Neutrophil (primary cell): ENCODE results near the gene SDC1.

ENCODE experiments used
- H3K27ac ChIP-seq: fragments of 200-600 bp; sonication (generic); 2 replicates; pipeline ENCODE4 v1.5.1; 2016; ENCODE audit warnings: mild to moderate bottlenecking, moderate library complexity
- H3K27me3 ChIP-seq: fragments of 200-600 bp; sonication (generic); 2 replicates; pipeline ENCODE4 v1.6.0; 2016; ENCODE audit warnings: mild to moderate bottlenecking
- H3K36me3 ChIP-seq: fragments of 200-600 bp; sonication (generic); 2 replicates; pipeline ENCODE4 v1.5.1; 2017
- H3K4me1 ChIP-seq, 2 experiments: fragments of 200-600 bp in 1 of 2; sonication (generic) in 1 of 2; 1 replicate in 1 of 2; 2 replicates in 1 of 2; pipeline versions ENCODE4 v1.5.1 to v1.6.1; 2013 to 2016; ENCODE audit warnings: low read depth in 1 of 2, low read length in 1 of 2, mild to moderate bottlenecking in 1 of 2, moderate library complexity in 1 of 2; ENCODE audit not compliant: control insufficient read depth in 1 of 2, insufficient read depth in 1 of 2
- H3K4me3 ChIP-seq, 2 experiments: fragments of 200-600 bp in 1 of 2; sonication (generic) in 1 of 2; 1 replicate in 1 of 2; 2 replicates in 1 of 2; pipeline ENCODE4 v1.5.1; 2013 to 2016; ENCODE audit warnings: low read depth in 1 of 2, low read length in 1 of 2, mild to moderate bottlenecking in 1 of 2, moderate library complexity in 1 of 2
- H3K9me3 ChIP-seq: fragments of 200-600 bp; sonication (generic); 2 replicates; pipeline ENCODE4 v1.5.1; 2016
- CTCF ChIP-seq: fragments of 200-600 bp; sonication (generic); IDR thresholded peaks from 2 replicates; pipeline ENCODE4 v1.5.1; 2016; ENCODE audit warnings: antibody characterized with exemption

SDC1 gene

GRCh38 chr2:20164061-20164733 lies 60.7 kb downstream of the SDC1 start:
- Histone ChIP-seq H3K9me3 (no peaks in the 10 kb centered on the region), H3K27ac (no peak overlapping the region), H3K4me3 (no peak overlapping the region), H3K36me3 (no peaks in the 10 kb centered on the region), H3K27me3 (no peaks in the 10 kb centered on the region), H3K4me1 (no peaks in the 10 kb centered on the region)
- TF ChIP-seq CTCF, result no peak

GRCh38 chr2:20159411-20160070 lies 65.4 kb downstream of the SDC1 start:
- H3K9me3 ChIP-seq, result no peaks in the 10 kb centered on the region
- no peak for TF ChIP-seq CTCF

GRCh38 chr2:20157193-20157891 lies 67.6 kb downstream of the SDC1 start:
- H3K4me1 ChIP-seq, result no peaks in the 10 kb centered on the region
- TF ChIP-seq CTCF, result no peak
- peaks cover 13% of the 10 kb centered on the region for H3K27me3 ChIP-seq
- H3K9me3 ChIP-seq, result no peaks in the 10 kb centered on the region
- no peaks in the 10 kb centered on the region for H3K36me3 ChIP-seq
- H3K4me3 ChIP-seq, result no peak overlapping the region
- H3K27ac ChIP-seq, result no peak overlapping the region

More at GRCh38 chr2:20159411-20160070, 65.4 kb downstream of the SDC1 start:
- H3K27ac ChIP-seq, result no peak overlapping the region
- H3K4me3 ChIP-seq, result no peak overlapping the region
- no peaks in the 10 kb centered on the region for H3K4me1 ChIP-seq
- no peaks in the 10 kb centered on the region for H3K36me3 ChIP-seq
- peaks cover 13% of the 10 kb centered on the region for H3K27me3 ChIP-seq

GRCh38 chr2:20156836-20157192 lies 68.1 kb downstream of the SDC1 start:
- Histone ChIP-seq H3K9me3 (no peaks in the 10 kb centered on the region), H3K36me3 (no peaks in the 10 kb centered on the region), H3K4me3 (no peak overlapping the region), H3K4me1 (no peaks in the 10 kb centered on the region), H3K27ac (no peak overlapping the region), H3K27me3 (peaks cover 13% of the 10 kb centered on the region)
- no peak for TF ChIP-seq CTCF

GRCh38 chr2:20156076-20156759 lies 68.7 kb downstream of the SDC1 start:
- Histone ChIP-seq H3K36me3 (no peaks in the 10 kb centered on the region), H3K9me3 (no peaks in the 10 kb centered on the region)
- no peak for TF ChIP-seq CTCF

More at GRCh38 chr2:20156076-20156759, 68.7 kb downstream of the SDC1 start:
- Histone ChIP-seq H3K4me1 (no peaks in the 10 kb centered on the region), H3K27ac (no peak overlapping the region), H3K27me3 (peaks cover 13% of the 10 kb centered on the region), H3K4me3 (no peak overlapping the region)
